NCI-H187 treated with DMSO at 0.1 percent for 48 hours (cell line): ENCODE measurements around the gene PBXIP1.
"Not testable (repeated sequence)": the region's sequence is repeated elsewhere in the genome, so short reads cannot be mapped to it uniquely, and the experiment has no call there.

Experiments
- DNase-seq: peaks from one replicate; lab custom pipeline; 2025; lab: John Stamatoyannopoulos, UW

The PBXIP1 gene, protein sequence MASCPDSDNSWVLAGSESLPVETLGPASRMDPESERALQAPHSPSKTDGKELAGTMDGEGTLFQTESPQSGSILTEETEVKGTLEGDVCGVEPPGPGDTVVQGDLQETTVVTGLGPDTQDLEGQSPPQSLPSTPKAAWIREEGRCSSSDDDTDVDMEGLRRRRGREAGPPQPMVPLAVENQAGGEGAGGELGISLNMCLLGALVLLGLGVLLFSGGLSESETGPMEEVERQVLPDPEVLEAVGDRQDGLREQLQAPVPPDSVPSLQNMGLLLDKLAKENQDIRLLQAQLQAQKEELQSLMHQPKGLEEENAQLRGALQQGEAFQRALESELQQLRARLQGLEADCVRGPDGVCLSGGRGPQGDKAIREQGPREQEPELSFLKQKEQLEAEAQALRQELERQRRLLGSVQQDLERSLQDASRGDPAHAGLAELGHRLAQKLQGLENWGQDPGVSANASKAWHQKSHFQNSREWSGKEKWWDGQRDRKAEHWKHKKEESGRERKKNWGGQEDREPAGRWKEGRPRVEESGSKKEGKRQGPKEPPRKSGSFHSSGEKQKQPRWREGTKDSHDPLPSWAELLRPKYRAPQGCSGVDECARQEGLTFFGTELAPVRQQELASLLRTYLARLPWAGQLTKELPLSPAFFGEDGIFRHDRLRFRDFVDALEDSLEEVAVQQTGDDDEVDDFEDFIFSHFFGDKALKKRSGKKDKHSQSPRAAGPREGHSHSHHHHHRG

DNA sequence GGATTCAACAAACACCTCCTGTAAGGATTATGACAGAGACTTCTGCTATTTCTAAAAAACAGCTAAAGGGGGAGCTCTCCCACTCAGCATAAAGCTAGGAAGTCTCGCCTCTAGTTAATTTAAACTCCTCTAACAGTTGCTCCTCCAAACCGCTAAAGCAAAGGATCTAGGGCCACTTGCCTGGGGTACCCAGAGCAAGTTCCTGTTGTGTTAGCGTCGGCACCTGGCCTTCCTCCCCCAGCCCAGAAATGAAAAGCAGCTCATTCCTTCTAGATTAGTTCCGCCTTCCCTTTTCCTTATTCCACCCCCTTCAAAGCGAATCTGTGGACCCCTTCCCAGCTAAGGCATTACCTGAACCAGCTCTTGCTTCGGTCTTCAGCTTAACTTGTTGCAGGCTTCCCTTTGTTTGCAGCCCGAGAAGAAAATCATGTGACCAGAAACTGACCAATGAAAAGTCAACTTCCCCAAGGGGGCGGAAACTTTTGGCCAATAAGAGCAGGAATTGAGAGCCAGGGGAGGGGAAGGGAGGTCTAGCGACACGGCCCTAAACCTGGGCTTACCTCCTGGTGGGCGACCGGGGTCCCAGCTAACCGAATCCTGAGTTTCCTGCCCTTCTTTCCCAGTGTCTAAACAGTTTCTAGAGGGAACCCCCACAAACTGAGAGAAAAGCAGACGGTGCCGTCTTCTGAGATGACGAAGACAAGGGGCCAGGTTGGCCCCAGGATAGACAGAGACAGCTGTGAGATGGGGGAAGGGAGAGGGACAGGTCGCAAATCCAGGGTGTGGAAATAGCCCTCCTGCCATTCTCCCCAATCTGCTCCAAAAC, at the start of gene PBXIP1:
TSS of gene PBXIP1 (minus strand) at position 382 of the 826 bp plus-strand sequence. CDS start 2,378 bp downstream, outside the sequence.
- DNase-seq, result peak; percentile 83

DNA sequence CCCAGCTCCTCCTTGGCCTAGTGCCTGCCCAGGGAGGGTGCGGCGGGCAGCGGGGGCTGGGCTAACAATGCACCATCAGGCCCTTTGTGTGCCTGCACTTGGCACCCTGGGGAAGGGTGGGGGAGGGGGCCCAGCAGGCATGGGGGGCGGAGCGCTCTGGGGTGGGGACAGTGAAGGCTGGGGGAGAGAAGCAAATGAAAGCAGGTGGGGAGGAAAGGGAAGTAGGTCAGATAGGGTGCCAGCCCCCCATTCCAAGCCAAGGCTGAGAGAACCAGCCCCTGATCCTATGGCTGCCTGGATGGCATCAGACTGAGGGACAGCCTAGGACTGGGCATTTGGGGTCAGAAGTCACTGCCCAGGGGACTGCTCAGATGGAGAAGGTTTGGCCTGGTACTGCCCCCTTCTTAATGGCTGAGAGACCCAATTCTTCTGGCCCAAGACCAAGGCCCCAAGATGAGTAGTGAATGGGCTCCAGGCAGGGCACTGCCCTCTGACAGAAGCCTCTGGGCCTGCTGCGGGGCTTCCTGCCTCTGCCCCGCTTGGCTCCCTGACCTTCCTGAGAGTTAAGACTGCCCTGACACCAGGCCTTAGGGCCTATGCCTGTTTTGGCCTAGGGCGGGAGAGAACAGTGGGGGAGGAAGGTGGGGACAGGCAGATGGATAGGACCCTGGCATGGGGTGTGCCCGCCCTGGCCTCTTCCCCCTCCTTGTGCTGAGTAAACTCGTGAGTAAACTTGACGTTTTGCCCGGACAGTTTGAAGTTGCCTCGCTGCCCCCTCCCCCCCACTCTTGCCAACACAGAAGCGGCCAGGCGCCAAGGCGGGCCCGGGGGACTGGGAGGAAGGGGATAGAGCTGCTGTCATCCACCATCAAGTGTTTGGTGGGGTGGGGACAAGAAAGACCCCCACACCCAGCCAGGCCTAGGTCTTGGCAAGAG, 49.4 kb upstream of the PBXIP1 start:
- no peak for DNase-seq

DNA sequence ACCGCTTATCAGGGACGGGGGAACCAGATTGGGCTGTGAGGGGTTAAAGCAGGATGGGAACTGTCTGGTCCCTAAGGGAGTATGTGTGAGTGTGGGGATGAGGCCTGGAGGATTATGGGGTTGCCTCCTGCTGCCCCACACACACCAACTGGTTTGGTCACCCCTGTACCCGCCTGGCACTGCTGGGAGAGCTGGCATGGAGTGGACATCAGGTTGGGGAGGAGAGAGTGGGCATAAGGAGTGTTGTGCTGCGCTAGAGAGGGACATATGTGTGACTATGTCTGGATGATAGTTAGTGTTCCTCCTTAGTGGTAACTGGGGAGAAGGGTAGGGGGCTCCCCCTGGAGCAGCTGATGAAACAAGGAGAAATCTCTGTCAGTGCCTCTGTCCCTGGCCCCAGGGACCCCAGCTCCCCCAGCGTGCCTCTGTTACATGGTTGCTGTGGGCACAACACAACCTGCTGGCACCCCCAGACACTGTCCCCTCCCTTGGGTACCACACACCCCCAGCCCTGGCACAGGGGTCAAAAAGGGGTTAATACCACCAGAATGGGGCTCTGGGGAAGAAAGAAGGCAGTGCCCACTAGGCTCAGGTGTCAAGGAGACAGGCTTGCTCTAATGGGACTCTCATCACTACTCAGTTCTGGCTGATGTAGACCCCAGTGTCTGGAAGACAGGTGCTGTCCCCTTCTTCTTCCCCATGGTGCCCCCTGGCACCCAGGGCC, 48.6 kb upstream of the PBXIP1 start:
- no peak for DNase-seq

DNA sequence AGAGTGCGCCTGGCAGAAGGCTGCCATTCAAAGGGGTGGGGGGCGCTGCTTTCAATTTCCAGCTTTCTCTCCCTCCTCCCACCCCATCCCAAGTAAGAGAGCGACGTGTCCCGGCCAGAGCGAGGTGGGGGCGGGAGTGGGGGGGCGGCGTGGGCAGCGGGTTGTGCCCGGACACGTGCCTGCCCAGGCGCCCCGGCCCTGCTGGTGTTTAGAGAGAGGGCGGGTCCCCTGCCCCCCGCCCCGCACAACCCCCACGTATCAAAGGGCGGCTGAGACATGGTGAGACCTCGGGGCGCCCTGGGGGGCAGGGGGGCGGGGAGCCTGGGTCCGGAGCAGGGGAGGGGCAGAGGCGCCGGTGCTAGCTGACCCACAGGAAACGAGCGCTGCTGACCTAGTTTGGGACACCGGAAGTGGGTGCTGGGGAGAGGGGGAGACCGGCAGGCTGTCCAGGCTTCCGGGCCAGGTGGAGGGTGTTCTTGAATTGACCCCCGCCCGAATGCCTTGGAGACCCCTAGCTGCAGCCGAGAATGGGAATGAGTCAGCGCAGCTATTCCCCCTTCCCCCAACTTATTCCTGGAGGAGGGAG, 48.0 kb upstream of the PBXIP1 start:
- DNase-seq, result no peak

DNA sequence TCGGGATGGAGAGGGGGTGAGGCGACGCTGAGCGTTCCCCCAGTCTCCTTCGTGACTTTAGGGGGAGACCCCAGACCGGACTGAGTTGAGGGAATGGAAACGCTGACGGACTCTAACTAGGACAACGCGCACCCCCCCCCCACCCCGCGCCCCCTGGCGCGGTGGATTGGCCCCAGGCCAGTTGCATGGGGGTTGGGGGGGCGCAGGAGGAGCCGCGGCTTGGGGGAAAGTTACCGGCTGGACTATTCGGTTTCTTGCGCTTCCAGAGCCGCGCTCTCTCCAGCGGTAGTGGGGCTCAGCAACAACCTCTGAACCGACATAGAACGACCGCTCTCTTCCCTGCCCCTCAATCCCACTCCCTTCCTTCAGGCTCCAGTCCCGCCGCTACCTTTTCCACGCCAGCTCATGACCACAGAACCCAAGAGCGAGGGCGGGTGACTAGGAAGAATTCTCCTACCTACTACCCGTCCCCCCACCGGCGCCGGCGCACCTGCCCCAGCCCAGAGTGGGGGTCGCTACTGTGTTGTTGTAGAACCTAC, 47.4 kb upstream of the PBXIP1 start:
- DNase-seq, result no peak

DNA sequence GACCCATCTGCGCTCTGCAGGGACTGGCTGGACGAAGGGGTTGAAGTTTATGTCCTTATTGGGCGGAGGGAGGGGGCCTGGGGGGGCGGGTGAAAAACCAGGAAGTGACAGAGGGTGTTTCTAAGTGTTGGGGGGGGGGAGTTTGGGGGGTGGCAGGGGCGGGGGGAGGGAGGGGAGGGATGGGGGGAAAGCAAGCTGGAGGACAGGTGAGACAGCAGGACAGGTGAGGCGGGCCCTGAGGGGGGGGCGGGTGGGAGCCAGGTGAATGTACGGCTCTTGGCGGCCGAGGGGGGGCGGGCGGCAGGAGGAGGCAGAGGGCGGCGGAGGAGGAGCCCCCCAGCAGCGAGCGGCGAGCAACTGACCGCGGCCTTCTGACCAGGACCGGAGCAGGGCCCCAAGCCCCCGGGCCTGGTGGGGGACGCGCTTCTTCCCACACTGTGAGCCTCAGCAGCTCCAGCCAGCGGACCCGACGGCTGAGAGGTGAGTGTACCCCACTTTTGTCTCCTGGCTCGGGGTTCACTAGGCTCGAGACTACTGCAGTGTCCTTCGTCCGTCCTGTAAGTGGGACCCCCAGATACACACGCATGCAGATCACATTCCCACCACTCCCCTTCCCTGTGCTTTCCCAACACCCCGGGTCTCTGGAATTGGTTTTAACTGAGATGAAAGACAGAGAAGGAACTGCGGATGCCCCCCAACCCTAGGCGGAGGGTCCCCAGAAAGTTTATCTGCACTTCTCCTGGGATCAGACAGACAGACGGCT, 46.7 kb upstream of the PBXIP1 start, which contains the start of gene ZBTB7B:
TSS of gene ZBTB7B (plus strand) at position 339 of the 763 bp plus-strand sequence. CDS start 11,859 bp downstream, outside the sequence.
- DNase-seq, result no peak

DNA sequence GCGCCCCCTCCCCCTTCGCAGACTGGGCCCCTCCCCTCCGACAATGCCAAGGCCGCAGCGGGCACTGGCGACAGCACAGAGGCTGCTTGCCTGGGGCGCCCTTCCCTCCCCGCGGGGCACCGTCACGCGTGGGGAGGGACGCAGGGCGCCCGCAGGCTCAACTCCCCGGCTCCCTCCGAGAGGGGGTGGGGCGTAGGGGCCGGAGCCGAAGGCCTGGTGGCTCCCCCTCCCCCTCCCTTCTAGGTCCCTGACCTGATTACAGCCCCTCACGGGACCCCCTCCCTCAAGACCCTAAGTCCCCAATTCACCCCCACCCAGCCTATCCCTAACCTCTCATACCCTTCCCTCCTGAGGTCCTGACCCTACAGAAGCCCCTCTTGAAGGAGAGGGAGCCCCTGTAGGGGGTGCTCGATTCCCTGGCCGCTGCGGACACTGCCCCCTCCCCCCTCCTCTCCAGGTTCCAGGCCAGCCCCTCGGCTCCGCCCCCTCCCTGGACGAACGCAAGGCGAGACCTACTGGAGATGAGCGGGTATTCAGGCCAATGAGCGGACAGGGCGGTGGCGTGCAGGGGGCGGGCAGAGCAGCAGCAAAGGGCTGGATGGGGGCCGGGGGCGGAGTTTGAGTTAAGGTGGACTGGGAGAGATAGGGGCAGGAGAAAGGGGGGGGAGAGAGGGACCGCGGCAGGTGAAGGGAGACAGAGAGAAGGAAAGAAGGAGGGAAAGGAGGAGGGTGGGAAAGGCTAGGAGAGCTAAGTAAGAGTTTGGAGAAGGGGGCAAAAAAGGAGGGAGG, 46.0 kb upstream of the PBXIP1 start:
- peak; percentile 100 for DNase-seq

DNA sequence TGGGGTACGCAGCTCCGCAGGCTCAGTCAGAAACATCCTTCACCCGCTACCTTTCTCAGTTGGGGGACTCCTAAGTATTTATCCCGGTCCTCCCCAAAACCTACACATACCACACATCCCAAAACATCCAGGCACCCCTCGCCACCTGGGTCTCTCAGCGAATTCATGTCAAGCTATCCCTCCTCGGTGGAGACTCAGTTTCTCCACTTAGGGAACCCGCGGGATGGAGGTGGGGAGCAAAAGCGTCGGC, 45.5 kb upstream of the PBXIP1 start:
- peak; percentile 61 for DNase-seq

DNA sequence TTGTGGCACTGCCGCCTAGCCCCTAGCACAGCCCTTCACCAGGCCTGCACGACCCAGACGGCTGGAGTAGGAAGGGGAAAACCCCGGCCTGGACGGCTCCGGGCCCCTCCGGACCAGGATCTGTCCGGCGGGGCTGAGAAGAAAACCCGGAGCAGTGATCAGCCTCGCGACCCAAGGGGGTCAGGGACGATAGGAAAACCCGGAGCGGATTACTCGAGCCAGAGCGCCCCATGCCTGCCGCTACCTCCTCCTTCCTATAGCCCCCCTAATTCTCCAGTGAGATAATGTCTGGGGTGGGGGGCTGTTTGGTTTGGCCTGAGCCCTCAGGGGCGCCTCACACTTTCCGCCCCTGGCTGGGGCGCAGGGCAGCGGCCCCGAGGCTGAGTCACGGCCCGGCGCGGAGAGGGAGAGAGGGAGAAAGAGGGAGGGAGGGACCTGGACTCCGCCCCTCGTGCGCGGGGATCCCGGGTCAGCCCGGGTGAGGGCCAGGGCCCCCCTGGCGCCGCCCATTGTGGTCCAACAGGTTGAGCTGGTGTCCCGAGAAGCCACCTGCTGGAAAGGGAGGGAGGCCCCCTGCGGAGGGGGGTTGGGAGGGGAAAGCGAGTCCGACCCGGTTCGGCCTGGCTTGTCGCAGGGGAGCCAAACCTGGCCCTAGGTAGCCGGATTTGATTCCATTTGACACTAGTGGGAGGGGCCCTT, 45.0 kb upstream of the PBXIP1 start:
- peak; percentile 83 for DNase-seq

DNA sequence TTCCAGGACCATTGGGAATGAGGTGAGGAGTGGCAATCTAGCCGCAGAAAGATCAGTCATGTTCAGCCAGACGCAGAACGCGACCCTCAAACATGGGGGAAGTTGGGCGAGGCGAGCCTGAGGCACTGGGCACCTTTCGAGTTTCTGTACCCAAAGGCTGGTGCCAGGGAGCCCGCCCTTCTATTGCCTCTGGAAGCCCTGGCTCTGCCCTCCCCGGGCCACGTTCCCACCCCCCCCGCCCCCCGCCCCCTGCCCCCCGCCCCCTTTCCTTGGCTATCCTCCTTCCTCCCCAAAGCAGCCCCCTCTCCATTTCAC, 44.5 kb upstream of the PBXIP1 start:
- no peak for DNase-seq

DNA sequence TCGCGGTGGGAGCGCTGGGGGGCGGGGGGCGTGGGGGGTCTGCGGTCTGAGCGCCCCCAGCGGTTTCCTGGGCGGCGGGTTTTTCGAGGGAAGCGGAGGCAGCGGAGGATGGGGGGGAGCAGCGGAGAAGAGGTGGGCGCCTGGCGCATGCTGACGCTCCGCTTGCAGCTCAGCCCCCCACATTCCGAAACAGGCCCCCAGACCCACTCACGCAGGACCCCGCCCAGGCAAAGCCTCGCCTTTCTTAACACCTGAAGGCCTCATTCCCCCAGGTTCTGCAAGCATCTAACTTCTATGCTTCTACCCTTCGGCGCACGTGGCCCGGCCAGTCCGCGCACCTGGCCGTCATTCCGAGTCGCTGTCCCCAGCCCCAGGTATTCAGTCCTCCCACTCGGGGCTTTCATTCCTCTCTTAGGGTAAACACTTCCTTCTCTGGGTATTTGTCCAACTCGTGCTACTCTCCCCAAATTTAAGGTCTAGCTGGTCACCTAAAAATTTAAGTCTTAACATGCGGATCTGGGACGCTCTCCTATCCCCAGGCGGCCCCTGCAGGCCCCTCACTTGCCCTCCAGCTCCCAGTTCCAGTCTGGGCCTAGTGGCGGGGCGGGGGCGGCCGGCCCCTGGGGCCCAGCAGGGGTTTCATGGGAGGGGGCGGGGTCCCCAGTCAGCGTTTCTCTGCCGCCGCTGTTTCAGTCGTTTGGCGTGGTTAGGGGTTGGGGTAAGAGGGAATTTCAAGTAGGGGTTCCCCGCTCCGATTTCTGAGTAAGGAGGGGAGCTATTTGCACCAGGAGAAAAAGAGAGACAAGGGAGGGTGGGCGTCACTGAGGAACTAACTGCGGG, 43.9 kb upstream of the PBXIP1 start:
- no peak for DNase-seq

DNA sequence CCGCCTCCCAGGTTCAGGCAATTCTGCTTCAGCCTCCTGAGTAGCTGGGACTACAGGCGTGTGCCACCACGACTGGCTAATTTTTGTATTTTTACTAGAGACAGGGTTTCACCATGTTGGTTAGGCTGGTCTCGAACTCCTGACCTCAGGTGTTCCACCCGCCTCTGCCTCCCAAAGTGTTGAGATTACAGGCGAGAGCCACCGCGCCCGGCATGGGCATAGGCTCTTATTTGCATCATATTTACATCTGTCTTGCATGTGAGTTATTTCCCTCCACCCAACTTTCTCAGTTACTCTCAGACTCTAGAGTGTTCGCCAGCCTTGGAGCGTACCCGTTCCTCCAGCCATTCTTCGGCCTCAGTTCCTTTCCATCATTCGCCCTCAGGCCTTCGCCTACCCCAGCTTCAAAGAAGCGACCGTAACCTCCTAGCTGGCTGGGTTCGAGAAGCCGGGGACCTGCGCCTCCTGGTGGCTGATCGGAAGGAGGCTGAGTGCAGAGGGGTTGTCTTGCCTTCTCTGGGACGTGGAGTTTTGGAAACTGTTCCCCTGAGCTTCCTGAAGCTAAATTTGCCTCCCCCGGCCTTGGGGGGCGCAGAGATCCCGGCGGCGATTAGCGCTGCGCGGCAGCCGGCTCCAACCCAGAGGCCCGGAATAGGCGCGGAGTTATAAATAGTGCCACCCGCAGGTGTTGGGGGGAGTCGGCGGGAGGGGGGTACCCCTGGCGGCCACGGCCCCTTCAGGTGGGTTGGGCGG, 43.1 kb upstream of the PBXIP1 start:
- no peak for DNase-seq

DNA sequence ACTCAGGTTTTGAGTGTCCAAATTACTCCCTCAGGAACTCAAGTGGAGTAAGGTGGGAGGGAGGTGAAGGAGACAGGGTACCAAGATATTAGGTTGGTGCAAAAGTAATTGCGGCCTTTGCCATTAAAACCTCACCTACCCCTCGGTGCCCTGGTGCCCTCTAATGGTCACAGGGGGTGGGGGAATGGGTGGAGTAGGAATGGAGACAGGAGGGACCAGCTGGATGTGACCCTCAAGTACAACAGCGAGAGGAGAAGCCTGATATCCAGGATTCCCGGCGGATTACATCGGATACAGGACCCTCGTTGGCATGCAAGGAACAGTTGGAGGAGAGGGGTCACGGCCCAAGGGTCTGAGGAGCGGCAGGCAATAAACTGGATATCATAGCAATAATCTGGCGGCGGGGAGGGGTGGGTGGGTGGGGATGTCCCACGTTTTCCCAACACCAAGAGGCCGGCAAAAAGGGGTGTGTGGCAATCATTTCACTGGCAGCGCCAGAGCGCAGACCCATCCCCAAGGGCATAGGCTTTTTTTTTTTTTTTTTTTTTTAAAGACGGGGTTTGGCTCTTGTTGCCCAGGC, 42.4 kb upstream of the PBXIP1 start:
- no peak for DNase-seq

DNA sequence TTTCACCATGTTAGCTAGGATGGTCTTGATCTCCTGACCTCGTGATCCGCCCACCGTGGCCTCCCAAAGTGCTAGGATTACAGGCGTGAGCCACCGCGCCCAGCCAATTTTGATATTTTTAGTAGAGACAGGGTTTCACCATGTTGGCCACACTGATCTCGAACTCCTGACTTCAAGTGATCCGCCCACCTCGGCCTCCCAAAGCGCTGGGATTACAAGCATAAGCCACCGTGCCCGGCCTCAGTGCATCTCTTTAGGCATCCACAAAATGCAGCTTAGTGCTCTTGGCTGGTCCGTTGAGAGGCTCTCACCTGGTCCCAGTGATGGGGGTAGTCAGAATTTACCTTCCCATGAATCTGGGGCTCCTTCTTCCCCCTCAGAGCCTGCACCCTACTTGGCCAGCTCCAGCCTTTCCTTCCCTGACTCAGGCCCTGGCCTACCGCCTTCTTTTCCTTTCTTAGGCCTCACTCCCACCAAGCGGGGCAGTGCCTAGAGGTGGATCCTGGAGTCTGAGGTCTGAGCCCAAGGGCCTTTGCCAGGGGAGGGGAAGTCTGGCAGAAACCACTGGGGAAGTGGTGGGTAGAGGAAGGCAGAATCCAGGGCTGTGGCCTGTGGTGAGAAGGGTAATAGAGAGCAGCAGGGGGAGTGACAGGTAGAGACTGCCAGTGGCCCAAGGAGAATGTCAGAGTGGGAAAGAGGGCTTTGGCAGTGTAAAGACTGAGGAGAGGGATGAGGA, 41.2 kb upstream of the PBXIP1 start:
- no peak for DNase-seq

DNA sequence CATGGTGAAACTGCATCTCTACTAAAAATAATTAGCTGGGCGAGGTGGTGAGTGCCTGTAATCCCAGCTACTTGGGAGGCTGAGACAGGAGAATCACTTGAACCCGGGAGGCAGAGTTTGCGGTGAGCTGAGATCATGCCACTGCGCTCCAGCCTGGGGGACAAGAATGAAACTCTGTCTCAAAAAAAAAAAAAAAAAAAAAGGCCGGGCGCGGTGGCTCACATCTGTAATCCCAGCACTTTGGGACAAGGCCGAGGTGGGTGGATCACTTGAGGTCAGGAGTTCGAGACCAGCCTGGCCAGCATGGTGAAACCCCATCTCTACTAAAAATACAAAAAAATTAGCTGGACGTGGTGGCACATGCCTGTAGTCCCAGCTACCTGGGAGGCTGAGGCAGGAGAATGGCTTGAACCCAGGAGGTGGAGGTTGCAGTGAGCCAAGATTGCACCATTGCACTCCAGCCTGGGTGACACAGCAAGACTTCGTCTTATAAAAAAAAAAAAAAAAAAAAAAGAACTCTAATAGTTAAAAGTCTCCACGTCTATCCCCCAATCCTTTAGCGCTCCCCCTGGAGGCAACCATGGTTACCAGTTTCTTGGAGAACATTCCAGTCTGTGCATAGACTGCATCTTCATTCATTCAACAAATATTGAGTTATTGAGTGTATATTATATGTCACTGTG, 39.5 kb upstream of the PBXIP1 start:
- not testable (repeated sequence) for DNase-seq
